Esophagus muscularis mucosa (tissue), 4 donors: Measurements from ENCODE around the gene CAPN8. TPM values are rescaled to one million over a fixed set of nuclear protein-coding genes. Genes with fewer than 3 reads are reported as not detected.

Experiments used
- DNase-seq: peaks from one replicate; pipeline ENCODE4 v3.0.0-alpha.2; 2017; ENCODE audit errors: extremely low spot score
- H3K27ac ChIP-seq, 4 donors: fragments of 200-600 bp; sonication (generic); replicated peaks in 1 of 4; 1 replicate in 3 of 4; 2 replicates in 1 of 4; pipeline ENCODE4 v1.5.1; 2016 to 2019; ENCODE audit warnings: mild to moderate bottlenecking in 1 of 4
- H3K27me3 ChIP-seq, 4 donors: fragments of 200-600 bp; sonication (generic); one replicate each; pipeline versions ENCODE4 v1.5.1 to v1.6.0; 2016 to 2019
- H3K36me3 ChIP-seq, 4 donors: fragments of 200-600 bp; sonication (generic); one replicate each; pipeline ENCODE4 v1.5.1; 2016 to 2019
- H3K4me1 ChIP-seq, 4 donors: fragments of 200-600 bp; sonication (generic); one replicate each; pipeline ENCODE4 v1.5.1; 2016 to 2019
- H3K4me3 ChIP-seq, 4 donors: fragments of 200-600 bp; sonication (generic); 1 replicate in 2 of 4; 2 replicates in 2 of 4; pipeline ENCODE4 v1.5.1; 2016 to 2019; ENCODE audit warnings: mild to moderate bottlenecking in 4 of 4, moderate library complexity in 1 of 4
- H3K9me3 ChIP-seq, 4 donors: fragments of 200-600 bp; sonication (generic); 1 replicate in 3 of 4; 2 replicates in 1 of 4; pipeline ENCODE4 v1.5.1; 2016 to 2019
- CTCF ChIP-seq, 3 experiments: fragments of 200-600 bp in 2 of 3; fragments of 450-650 bp in 1 of 3; sonication (generic) in 2 of 3; IDR thresholded peaks; one replicate each; pipeline ENCODE4 v1.5.1; 2017 to 2019; ENCODE audit warnings: antibody characterized with exemption in 3 of 3, mild to moderate bottlenecking in 2 of 3, moderate library complexity in 1 of 3
- EP300 ChIP-seq: sonication (generic); formaldehyde crosslinking; IDR thresholded peaks from one replicate; pipeline ENCODE4 v1.6.1; 2017; ENCODE audit warnings: antibody characterized with exemption
- POLR2A ChIP-seq: fragments of 450-650 bp; IDR thresholded peaks from one replicate; pipeline ENCODE4 v1.6.1; 2017; ENCODE audit warnings: antibody characterized with exemption, moderate library complexity, mild to moderate bottlenecking, low read depth
- POLR2AphosphoS5 ChIP-seq, 2 donors: sonication (generic); formaldehyde crosslinking; IDR thresholded peaks; one replicate each; pipeline ENCODE4 v1.6.1; 2017; ENCODE audit warnings: antibody characterized with exemption in 2 of 2
- WGBS: methylation state at CpG from one replicate; pipeline ENCODE4 v1.1.5; 2018; 5-methylcytosine and 5-hydroxymethylcytosine counted together
- intact Hi-C: fragments of 100-400 bp; cut with DNase I; formaldehyde crosslinking; loops from one replicate; pipeline ENCODE4 v1.15.1; 2023
- total RNA-seq, 4 donors: library from RNA; depleted of rRNA; stranded (reverse); fragments of >200 nt; gene quantifications; one replicate each; pipeline versions ENCODE4 v1.1.0 to v1.2.1, GENCODE V29; 2016

The CAPN8 gene
- total RNA-seq, 4 donors from 2014 or later = 1.0 TPM; not detected in 3

GRCh38 chr1:223540485-223541106 is 124.9 kb downstream of the CAPN8 start:
- Histone ChIP-seq H3K4me3 (no peak overlapping the region), H3K27me3 (peaks cover 0 to 22% (median 2%) of the 10 kb centered on the region in 4 donors), H3K27ac (no peak overlapping the region), H3K36me3 (no peaks in the 10 kb centered on the region), H3K9me3 (no peaks in the 10 kb centered on the region), H3K4me1 (peaks cover 0 to 5% (median 0%) of the 10 kb centered on the region in 4 donors)
- DNase-seq = no peak
- TF ChIP-seq POLR2AphosphoS5 (IDR thresholded peaks at IDR 0.05) = no peak
- no peak for TF ChIP-seq CTCF (IDR thresholded peaks at IDR 0.05)
- TF ChIP-seq POLR2A = no peak
- TF ChIP-seq EP300 = no peak
- WGBS = 74% methylated on average over 11 of the region's 11 CpGs
- intact Hi-C loops = no loop called here

- DNase-seq = no peak
- no peak overlapping the region for H3K4me3 ChIP-seq
- H3K9me3 ChIP-seq = no peaks in the 10 kb centered on the region
- TF ChIP-seq EP300 (no peak), POLR2AphosphoS5 (IDR thresholded peaks at IDR 0.05) (no peak), POLR2A (no peak), CTCF (IDR thresholded peaks at IDR 0.05) (no peak)
- no peak overlapping the region for H3K27ac ChIP-seq
- intact Hi-C loops = no loop called here
- H3K4me1 ChIP-seq = peaks cover 0 to 5% (median 0%) of the 10 kb centered on the region in 4 donors
- no peaks in the 10 kb centered on the region for H3K36me3 ChIP-seq
- H3K27me3 ChIP-seq = peaks cover 0 to 22% (median 2%) of the 10 kb centered on the region in 4 donors
- WGBS = 86% methylated on average over 1 of the region's 3 CpGs
These were observed 125.8 kb downstream of the CAPN8 start for GRCh38 chr1:223539750-223540149.

- intact Hi-C loops = no loop called here
These were observed 126.5 kb downstream of the CAPN8 start for GRCh38 chr1:223538981-223539380.

GRCh38 chr1:223535319-223535718 is 130.2 kb downstream of the CAPN8 start:
- no peak overlapping the region for H3K4me3 ChIP-seq
- intact Hi-C loops = no loop called here
- no peaks in the 10 kb centered on the region for H3K4me1 ChIP-seq
- DNase-seq = no peak
- H3K36me3 ChIP-seq = no peaks in the 10 kb centered on the region
- no peak overlapping the region for H3K27ac ChIP-seq
- peaks cover 0 to 17% (median 2%) of the 10 kb centered on the region in 4 donors for H3K27me3 ChIP-seq
- TF ChIP-seq CTCF (IDR thresholded peaks at IDR 0.05) (no peak), EP300 (no peak), POLR2A (no peak), POLR2AphosphoS5 (IDR thresholded peaks at IDR 0.05) (no peak)
- H3K9me3 ChIP-seq = no peaks in the 10 kb centered on the region
- 86% methylated on average over 5 of the region's 5 CpGs for WGBS

More at GRCh38 chr1:223538981-223539380, 126.5 kb downstream of the CAPN8 start:
- no peak for DNase-seq
- H3K9me3 ChIP-seq = no peaks in the 10 kb centered on the region
- H3K36me3 ChIP-seq = no peaks in the 10 kb centered on the region
- no peak overlapping the region for H3K4me3 ChIP-seq
- WGBS = 71% methylated on average over 6 of the region's 7 CpGs
- peaks cover 0 to 5% (median 0%) of the 10 kb centered on the region in 4 donors for H3K4me1 ChIP-seq
- H3K27me3 ChIP-seq = peaks cover 0 to 22% (median 2%) of the 10 kb centered on the region in 4 donors
- no peak overlapping the region for H3K27ac ChIP-seq
- TF ChIP-seq POLR2A (no peak), EP300 (no peak), POLR2AphosphoS5 (IDR thresholded peaks at IDR 0.05) (no peak), CTCF (IDR thresholded peaks at IDR 0.05) (no peak)

- H3K36me3 ChIP-seq = no peaks in the 10 kb centered on the region
- no peak for DNase-seq
- no peak overlapping the region for H3K27ac ChIP-seq
- H3K4me3 ChIP-seq = no peak overlapping the region
- intact Hi-C loops = no loop called here
- no peaks in the 10 kb centered on the region for H3K9me3 ChIP-seq
- H3K27me3 ChIP-seq = peaks cover 0 to 11% (median 2%) of the 10 kb centered on the region in 4 donors
- WGBS = 87% methylated on average over 3 of the region's 3 CpGs
- no peak for TF ChIP-seq POLR2A
- TF ChIP-seq EP300 = no peak
- TF ChIP-seq POLR2AphosphoS5 (IDR thresholded peaks at IDR 0.05) = no peak
- TF ChIP-seq CTCF (IDR thresholded peaks at IDR 0.05) = no peak
- no peaks in the 10 kb centered on the region for H3K4me1 ChIP-seq
These were observed 130.8 kb downstream of the CAPN8 start for GRCh38 chr1:223534677-223535076.
